GM12878 (cell line): ENCODE results near the gene PLEKHA5. TPM values are rescaled to one million over a fixed set of nuclear protein-coding genes. Genes with fewer than 3 reads are reported as not detected.

ENCODE experiments used
- ATAC-seq: fragments of 200-7000 bp; cut with Tn5 transposase; 3 replicates; pipeline ENCODE4 v1.9.1; 2020; ENCODE audit warnings: mild to moderate bottlenecking, moderate library complexity
- BruUV-seq: library from RNA; stranded (reverse); fragments of 400-500 nt; replicated peaks from 2 replicates; lab custom pipeline; 2021; lab: Mats Ljungman, UMichigan
- CTCF ChIA-PET: fragments of 300-600 bp; sonication (Branson Sonifier 250); formaldehyde crosslinking; extraction: SDS; loops from one replicate; lab custom pipeline; 2021; ENCODE audit warnings: inconsistent platforms; lab: Yijun Ruan, JAX
- POLR2A ChIA-PET: fragments of 350-600 bp; formaldehyde crosslinking; extraction: SDS; loops from one replicate; lab custom pipeline; 2021; ENCODE audit warnings: inconsistent platforms; lab: Charles Lee
- RAD21 ChIA-PET: fragments of 300-600 bp; sonication (Branson Sonifier 250); formaldehyde crosslinking; loops from one replicate; lab custom pipeline; 2023; ENCODE audit warnings: antibody characterized with exemption; ENCODE audit not compliant: unreplicated experiment; lab: Charles Lee
- SMC1A ChIA-PET: fragments of 300-600 bp; sonication (Branson Sonifier 250); formaldehyde crosslinking; loops from one replicate; lab custom pipeline; 2023; ENCODE audit not compliant: unreplicated experiment, uncharacterized antibody; lab: Charles Lee
- DNase-seq: peaks from one replicate; pipeline ENCODE4 v3.0.0-alpha.2; 2011; ENCODE audit warnings: low read depth, low spot score
- FAIRE-seq: peaks from 3 replicates; lab custom pipeline; 2011; peaks lifted over from hg19 to GRCh38; lab: Jason Lieb, UNC
- H2AFZ ChIP-seq: 2 replicates; pipeline ENCODE4 v1.6.0; 2011; ENCODE audit warnings: low read depth, low read length, control low read depth; ENCODE audit not compliant: control insufficient read depth
- H3K27ac ChIP-seq: 2 replicates; pipeline ENCODE4 v1.5.1; 2011; ENCODE audit warnings: control low read depth; ENCODE audit not compliant: control insufficient read depth, insufficient read depth
- H3K27me3 ChIP-seq, 2 experiments: replicated peaks in 1 of 2; 2 replicates each; pipeline versions ENCODE4 v1.6.0 to v1.6.1; 2011; ENCODE audit warnings: low read length in 1 of 2; ENCODE audit not compliant: control insufficient read depth in 2 of 2, insufficient read depth in 2 of 2
- H3K36me3 ChIP-seq, 2 experiments: 2 replicates each; pipeline ENCODE4 v1.5.1; 2011; ENCODE audit warnings: low read length in 1 of 2; ENCODE audit not compliant: control insufficient read depth in 2 of 2, insufficient read depth in 2 of 2
- H3K4me1 ChIP-seq: 2 replicates; pipeline ENCODE4 v1.6.1; 2011; ENCODE audit warnings: mild to moderate bottlenecking, low read length, moderate library complexity, mixed read lengths; ENCODE audit not compliant: control insufficient read depth, insufficient read depth
- H3K4me2 ChIP-seq: 2 replicates; pipeline ENCODE4 v1.6.0; 2011; ENCODE audit warnings: control low read depth; ENCODE audit not compliant: control insufficient read depth, insufficient read depth
- H3K4me3 ChIP-seq: fragments of 200-600 bp; sonication (generic); 2 replicates; pipeline ENCODE4 v1.5.1; 2016
- H3K79me2 ChIP-seq: 2 replicates; pipeline ENCODE4 v1.6.0; 2011; ENCODE audit warnings: low read length; ENCODE audit not compliant: control insufficient read depth, insufficient read depth
- H3K9ac ChIP-seq: 2 replicates; pipeline ENCODE4 v1.8.0; 2011; ENCODE audit warnings: low read length, control low read depth, mixed read lengths; ENCODE audit not compliant: control insufficient read depth, insufficient read depth
- H3K9me3 ChIP-seq: replicated peaks from 3 replicates; pipeline ENCODE4 v1.5.1; 2011; ENCODE audit warnings: mild to moderate bottlenecking, low read length; ENCODE audit not compliant: control insufficient read depth, insufficient read depth
- H4K20me1 ChIP-seq: 2 replicates; pipeline ENCODE4 v1.6.0; 2011; ENCODE audit not compliant: control insufficient read depth, insufficient read depth
- ASH2L ChIP-seq: fragments of 300-600, 200-600 bp; sonication (generic); IDR thresholded peaks from 2 replicates; pipeline ENCODE4 v1.6.1; 2017; ENCODE audit warnings: low read depth, mild to moderate bottlenecking, borderline replicate concordance
- CEBPZ ChIP-seq: fragments of 150-350 bp; IDR thresholded peaks from 2 replicates; pipeline ENCODE4 v1.6.1; 2016; ENCODE audit warnings: low read depth, low read length
- CHD4 ChIP-seq: fragments of 200-600 bp; sonication (generic); IDR thresholded peaks from 2 replicates; pipeline ENCODE4 v1.6.1; 2016; ENCODE audit warnings: mild to moderate bottlenecking
- E4F1 ChIP-seq: fragments of 450-650 bp; IDR thresholded peaks from 2 replicates; pipeline ENCODE4 v1.6.1; 2018; ENCODE audit warnings: borderline replicate concordance, mild to moderate bottlenecking; ENCODE audit not compliant: partially characterized antibody
- GATAD2B ChIP-seq: fragments of 450-650 bp; conservative IDR thresholded peaks from 2 replicates; pipeline ENCODE4 v1.6.1; 2017; ENCODE audit warnings: low read depth, mild to moderate bottlenecking, moderate library complexity
- HDAC2 ChIP-seq: fragments of 200-600 bp; sonication (generic); IDR thresholded peaks from 2 replicates; pipeline ENCODE4 v1.6.1; 2017
- IKZF1 ChIP-seq: fragments of 450-650 bp; conservative IDR thresholded peaks from 2 replicates; pipeline ENCODE4 v1.6.1; 2017; ENCODE audit warnings: antibody characterized with exemption, mild to moderate bottlenecking
- MAX ChIP-seq: IDR thresholded peaks from 2 replicates; pipeline ENCODE4 v1.6.1; 2012; ENCODE audit warnings: low read depth, low read length, improper control_type of control experiment
- MYC ChIP-seq: IDR thresholded peaks from 2 replicates; pipeline ENCODE4 v1.6.1; 2011; ENCODE audit warnings: mild to moderate bottlenecking, low read length, moderate library complexity, inconsistent platforms; ENCODE audit not compliant: insufficient read depth, insufficient replicate concordance, insufficient read length, severe bottlenecking
- NR2F1 ChIP-seq: fragments of 450-650 bp; conservative IDR thresholded peaks from 2 replicates; pipeline ENCODE4 v1.6.1; 2017; ENCODE audit warnings: mild to moderate bottlenecking
- PBX3 ChIP-seq: IDR thresholded peaks from 2 replicates; pipeline ENCODE4 v1.6.1; 2011; ENCODE audit warnings: mild to moderate bottlenecking, low read depth, low read length, moderate library complexity; ENCODE audit not compliant: insufficient replicate concordance
- SREBF2 ChIP-seq: IDR thresholded peaks from 2 replicates; pipeline ENCODE4 v1.6.1; 2012; ENCODE audit warnings: mild to moderate bottlenecking, low read length
- STAT3 ChIP-seq: IDR thresholded peaks from 2 replicates; pipeline ENCODE4 v1.6.1; 2011; ENCODE audit warnings: low read depth, low read length, improper control_type of control experiment
- SUPT20H ChIP-seq: IDR thresholded peaks from 2 replicates; pipeline ENCODE4 v1.6.1; 2011; ENCODE audit warnings: low read depth, mild to moderate bottlenecking, low read length, moderate library complexity, borderline replicate concordance; ENCODE audit not compliant: control insufficient read depth
- USF1 ChIP-seq: IDR thresholded peaks from 2 replicates; pipeline ENCODE4 v1.6.1; 2011; ENCODE audit warnings: borderline replicate concordance, low read depth, mild to moderate bottlenecking, moderate library complexity, mixed read lengths, low read length; ENCODE audit not compliant: insufficient read depth; ENCODE audit errors: extremely low read length
- YBX1 ChIP-seq: fragments of 450-650 bp; IDR thresholded peaks from 2 replicates; pipeline ENCODE4 v1.6.1; 2016; ENCODE audit warnings: antibody characterized with exemption
- ZZZ3 ChIP-seq: IDR thresholded peaks from 2 replicates; pipeline ENCODE4 v1.6.1; 2011; ENCODE audit warnings: low read depth; ENCODE audit not compliant: control insufficient read depth, insufficient read length
- WGBS: methylation state at CpG from one replicate; pipeline ENCODE4 v1.1.6; 2016; ENCODE audit warnings: low lambda C conversion rate; ENCODE audit not compliant: insufficient replicate concordance, insufficient coverage; ENCODE audit errors: missing lambda C conversion rate; 5-methylcytosine and 5-hydroxymethylcytosine counted together
- in situ Hi-C: fragments of 300-500 bp; cut with MboI; formaldehyde crosslinking; loops from 9 replicates; pipeline ENCODE4 v1.14.3; 2018; ENCODE audit warnings: mixed read lengths
- intact Hi-C: fragments of 100-400 bp; cut with micrococcal nuclease; formaldehyde crosslinking; loops from one replicate; pipeline ENCODE4 v1.14.2; 2022; ENCODE audit not compliant: unreplicated experiment
- polyA plus RNA-seq, 11 experiments: library from polyadenylated mRNA; depleted of rRNA in 4 of 11; unstranded in 6 of 11; stranded (reverse) in 5 of 11; fragments of >200 nt; fragmentation: Nextera tagmentation in 4 of 11; fragmentation: Illumina TruSeq in 1 of 11; extraction: Ambion mirVana in 4 of 11; extraction: Trizol in 1 of 11; gene quantifications; 1 replicate in 1 of 11; 2 replicates in 10 of 11; pipeline versions ENCODE4 v1.2.1 to v1.2.3, GENCODE V29; 2011 to 2016; ENCODE audit warnings: inconsistent platforms in 2 of 11, missing spikeins in 2 of 11, low read depth in 1 of 11
- total RNA-seq, 4 experiments: library from RNA; depleted of rRNA in 3 of 4; stranded (reverse); fragments of >200 nt in 3 of 4; fragmentation: Illumina TruSeq in 1 of 4; extraction: Trizol in 1 of 4; gene quantifications; 2 replicates each; pipeline versions ENCODE4 v1.2.1 to v1.2.3, GENCODE V29; 2013 to 2021

PLEKHA5 gene
- total and polyA plus RNA-seq, 10 of the 15 experiments (the other 5 are each of a cell fraction or from before 2014, with no cell fraction given) = 0.09 to 0.33 (median 0.18) TPM; not detected in 3

- BruUV-seq = no TSS peak
- POLR2A ChIA-PET = no interaction called here
- 50% methylated on average over 1 of the region's 1 CpG for WGBS
- RAD21 ChIA-PET = no interaction called here
- Histone ChIP-seq H3K4me1 (no peaks in the 10 kb centered on the region), H3K27me3 (no peaks in the 10 kb centered on the region), H3K9me3 (no peaks in the 10 kb centered on the region), H3K4me3 (no peak overlapping the region), H3K27ac (no peak overlapping the region), H4K20me1 (no peaks in the 10 kb centered on the region), H2AFZ (no peak overlapping the region), H3K36me3 (no peaks in the 10 kb centered on the region), H3K9ac (no peak overlapping the region), H3K4me2 (no peak overlapping the region), H3K79me2 (no peaks in the 10 kb centered on the region)
- CTCF ChIA-PET = interaction anchor here (1.4 kb wide), 1 partner anchor 17 kb away, joined by 3 read pairs; no protein-coding TSS in a partner anchor
- intact Hi-C loops (no loop called here), in situ Hi-C loops (no loop called here)
- ATAC-seq = no peak
- SMC1A ChIA-PET = no interaction called here
- no peak for DNase-seq
- no peak for FAIRE-seq
- TF ChIP-seq YBX1 (no peak), PBX3 (no peak), HDAC2 (no peak), E4F1 (no peak), ZZZ3 (no peak), USF1 (no peak), MYC (no peak), SUPT20H (no peak), SREBF2 (no peak), NR2F1 (no peak), CEBPZ (no peak), ASH2L (no peak), STAT3 (no peak), GATAD2B (no peak), CHD4 (no peak), IKZF1 (no peak), MAX (no peak)
These were observed 73.5 kb downstream of the PLEKHA5 start for GRCh38 chr12:19203013-19203412.
